ENCODE results near the gene APOL5. TPM values are rescaled to one million over a fixed set of nuclear protein-coding genes. Genes with fewer than 3 reads are reported as not detected.
A peak's percentile ranks its signal among the peaks of the same experiment; 100 is the strongest.

APOL5 gene
- total and polyA plus RNA-seq, 8 donors = 0.07 TPM; not detected in 7

DNA sequence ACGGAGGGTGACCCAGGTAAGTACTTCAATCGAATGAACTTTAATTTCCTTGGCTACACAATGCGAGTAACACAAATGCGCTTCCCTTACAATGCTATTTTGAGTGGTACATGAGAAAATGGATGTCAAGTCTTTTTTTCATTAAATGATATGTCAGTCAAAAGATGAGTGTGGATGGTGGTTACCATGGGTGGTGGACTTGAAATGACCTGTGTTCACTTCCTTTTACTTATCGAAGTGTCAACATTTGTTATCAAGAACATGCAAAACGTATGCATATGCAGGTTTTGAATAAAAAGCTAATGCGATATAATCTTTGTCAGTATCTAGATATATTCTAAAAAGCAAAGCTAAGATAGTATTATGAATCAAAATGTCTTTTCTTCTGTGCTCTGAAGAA is 8.8 kb upstream of the APOL5 start:
- H3K36me3 ChIP-seq = no peaks in the 10 kb centered on the region
- peak in 1 of 4 donors; percentile 57 for ATAC-seq
- WGBS, 2 donors = 69 to 71% methylated on average over 7 of the region's 7 CpGs
- no peaks in the 10 kb centered on the region for H3K9me3 ChIP-seq
- H3K4me3 ChIP-seq = no peak overlapping the region
- intact Hi-C loops (cut with DNase I) = no loop called here
- no peak for FAIRE-seq
- DNase-seq = no peak
- no peaks in the 10 kb centered on the region for H3K4me1 ChIP-seq
- no peak overlapping the region for H3K27ac ChIP-seq
- TF ChIP-seq, protein P1, sequence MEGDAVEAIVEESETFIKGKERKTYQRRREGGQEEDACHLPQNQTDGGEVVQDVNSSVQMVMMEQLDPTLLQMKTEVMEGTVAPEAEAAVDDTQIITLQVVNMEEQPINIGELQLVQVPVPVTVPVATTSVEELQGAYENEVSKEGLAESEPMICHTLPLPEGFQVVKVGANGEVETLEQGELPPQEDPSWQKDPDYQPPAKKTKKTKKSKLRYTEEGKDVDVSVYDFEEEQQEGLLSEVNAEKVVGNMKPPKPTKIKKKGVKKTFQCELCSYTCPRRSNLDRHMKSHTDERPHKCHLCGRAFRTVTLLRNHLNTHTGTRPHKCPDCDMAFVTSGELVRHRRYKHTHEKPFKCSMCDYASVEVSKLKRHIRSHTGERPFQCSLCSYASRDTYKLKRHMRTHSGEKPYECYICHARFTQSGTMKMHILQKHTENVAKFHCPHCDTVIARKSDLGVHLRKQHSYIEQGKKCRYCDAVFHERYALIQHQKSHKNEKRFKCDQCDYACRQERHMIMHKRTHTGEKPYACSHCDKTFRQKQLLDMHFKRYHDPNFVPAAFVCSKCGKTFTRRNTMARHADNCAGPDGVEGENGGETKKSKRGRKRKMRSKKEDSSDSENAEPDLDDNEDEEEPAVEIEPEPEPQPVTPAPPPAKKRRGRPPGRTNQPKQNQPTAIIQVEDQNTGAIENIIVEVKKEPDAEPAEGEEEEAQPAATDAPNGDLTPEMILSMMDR (IDR thresholded peaks at IDR 0.05) = no peak
- no peaks in the 10 kb centered on the region for H3K27me3 ChIP-seq

DNA sequence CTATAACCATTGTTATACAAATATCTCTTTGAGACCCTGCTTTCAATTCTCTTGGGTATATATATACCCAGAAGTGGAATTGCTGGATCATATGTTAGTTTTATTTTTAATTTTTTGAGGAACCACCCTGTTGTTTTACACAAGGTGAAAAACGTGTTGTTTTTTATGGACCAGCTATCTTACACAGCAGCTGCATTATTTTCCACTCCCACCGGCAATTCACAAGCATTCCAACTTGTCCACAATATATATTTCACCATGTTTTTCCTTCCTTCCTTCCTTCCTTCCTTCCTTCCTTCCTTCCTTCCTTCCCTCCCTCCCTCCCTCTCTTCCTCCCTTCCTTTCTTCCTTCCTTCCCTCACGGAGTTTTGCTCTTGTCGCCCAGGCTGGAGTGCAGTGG is 6.3 kb upstream of the APOL5 start:
- no peak for DNase-seq
- 70 to 86% methylated on average over 4 of the region's 4 CpGs for WGBS, 2 donors
- Histone ChIP-seq H3K4me3 (no peak overlapping the region), H3K27me3 (no peaks in the 10 kb centered on the region), H3K27ac (no peak overlapping the region), H3K36me3 (no peaks in the 10 kb centered on the region), H3K9me3 (no peaks in the 10 kb centered on the region), H3K4me1 (no peaks in the 10 kb centered on the region)
- no peak for ATAC-seq
- TF ChIP-seq, protein P1 (IDR thresholded peaks at IDR 0.05) = no peak
- FAIRE-seq = no peak
- intact Hi-C loops (cut with DNase I) = loop anchor here in 1 of 3 donors (10.0 kb wide), 1 partner anchor 57 kb away; no protein-coding TSS in a partner anchor

DNA sequence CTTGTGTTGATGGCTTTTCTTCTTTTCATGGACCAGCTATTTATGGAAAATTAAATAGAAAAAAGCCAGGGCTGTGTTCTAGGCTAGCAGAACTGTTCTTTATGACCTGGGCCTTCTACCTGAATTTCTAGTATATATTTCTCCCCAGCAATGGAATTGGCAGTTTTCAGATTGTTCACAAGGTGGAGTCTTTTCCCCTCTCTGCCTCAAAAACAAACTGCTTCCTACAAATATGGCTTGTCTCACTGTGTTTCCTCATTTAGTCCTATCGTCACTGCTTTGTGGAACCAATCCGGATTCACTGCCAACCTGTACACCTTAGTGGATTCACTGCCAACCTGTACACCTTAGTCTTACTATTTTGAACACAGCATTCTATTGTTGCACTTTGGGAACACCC is 5.0 kb upstream of the APOL5 start:
- Histone ChIP-seq H3K4me1 (no peaks in the 10 kb centered on the region), H3K27ac (no peak overlapping the region), H3K9me3 (no peaks in the 10 kb centered on the region), H3K27me3 (no peaks in the 10 kb centered on the region), H3K4me3 (no peak overlapping the region), H3K36me3 (no peaks in the 10 kb centered on the region)
- 91 to 92% methylated on average over 2 of the region's 2 CpGs for WGBS, 2 donors
- FAIRE-seq (no peak), ATAC-seq (no peak), DNase-seq (no peak)
- TF ChIP-seq, protein P1 (IDR thresholded peaks at IDR 0.05) = no peak
- intact Hi-C loops (cut with DNase I) = loop anchor here in 1 of 3 donors (10.0 kb wide), 1 partner anchor 58 kb away; no protein-coding TSS in a partner anchor

DNA sequence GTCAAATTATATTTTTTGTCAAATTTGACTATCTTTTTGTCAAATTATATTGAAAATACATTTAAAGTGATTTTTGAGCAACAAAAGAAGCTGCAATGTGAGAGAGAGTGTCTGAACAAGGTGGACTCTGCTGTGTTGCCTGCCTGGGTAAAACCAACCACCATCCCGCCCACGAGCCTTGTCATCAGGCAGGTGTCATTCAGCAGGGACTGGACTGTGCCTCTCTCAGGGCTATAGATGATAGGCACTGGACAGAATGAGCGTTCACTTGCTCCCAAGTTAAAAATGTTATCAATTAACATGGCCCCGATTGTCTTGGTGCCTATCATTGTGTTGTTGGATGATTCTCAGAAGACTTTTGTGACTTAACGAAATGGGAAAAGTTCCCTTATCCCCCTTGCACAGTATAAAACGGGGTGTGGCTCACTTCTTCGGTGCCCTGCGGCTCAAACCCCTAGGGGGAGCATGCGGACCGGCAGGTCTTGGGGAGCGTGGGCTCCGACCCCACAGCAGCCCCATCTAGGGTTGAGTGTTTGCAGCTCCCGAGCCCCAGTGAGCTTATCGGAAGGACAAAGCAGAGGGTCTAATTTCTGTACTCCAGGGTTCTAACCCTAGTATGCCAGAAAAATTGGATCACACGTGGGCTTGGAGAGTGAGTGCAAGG is 1.7 kb downstream of the APOL5 start:
- H3K36me3 ChIP-seq = no peaks in the 10 kb centered on the region
- no peaks in the 10 kb centered on the region for H3K9me3 ChIP-seq
- DNase-seq (no peak), FAIRE-seq (no peak), ATAC-seq (no peak)
- no peak overlapping the region for H3K27ac ChIP-seq
- no peaks in the 10 kb centered on the region for H3K4me1 ChIP-seq
- 81 to 85% methylated on average over 15 of the region's 15 CpGs for WGBS, 2 donors
- intact Hi-C loops (cut with DNase I) = loop anchor here in 1 of 3 donors (10.0 kb wide), 1 partner anchor 65 kb away; no protein-coding TSS in a partner anchor
- TF ChIP-seq, protein P1 (IDR thresholded peaks at IDR 0.05) = no peak
- no peaks in the 10 kb centered on the region for H3K27me3 ChIP-seq
- H3K4me3 ChIP-seq = no peak overlapping the region

DNA sequence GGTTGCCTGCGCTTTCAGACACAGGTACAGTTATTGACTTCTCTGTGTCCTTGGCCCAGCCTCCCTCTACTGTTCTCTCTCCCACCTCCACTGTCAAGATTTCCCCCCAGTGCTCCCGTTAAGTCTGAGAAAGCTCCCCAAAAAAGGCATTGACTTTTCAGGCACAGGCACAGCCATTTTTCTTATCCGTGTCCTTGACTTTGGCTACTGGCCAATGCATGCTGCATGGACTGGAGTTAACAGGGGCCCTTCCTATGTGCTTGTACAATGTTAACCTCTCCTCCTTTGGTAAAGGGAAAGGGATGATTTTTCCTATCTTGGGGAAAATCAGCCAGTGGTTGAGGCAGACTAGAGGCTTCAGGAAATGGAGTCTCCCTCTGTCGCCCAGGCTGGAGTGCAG is 4.3 kb downstream of the APOL5 start:
- FAIRE-seq = no peak
- intact Hi-C loops (cut with DNase I) = no loop called here
- no peaks in the 10 kb centered on the region for H3K4me1 ChIP-seq
- no peaks in the 10 kb centered on the region for H3K9me3 ChIP-seq
- WGBS, 2 donors = 55 to 59% methylated on average over 4 of the region's 4 CpGs
- H3K27ac ChIP-seq = no peak overlapping the region
- no peaks in the 10 kb centered on the region for H3K27me3 ChIP-seq
- no peak for ATAC-seq
- no peaks in the 10 kb centered on the region for H3K36me3 ChIP-seq
- H3K4me3 ChIP-seq = no peak overlapping the region
- DNase-seq = no peak
- TF ChIP-seq, protein P1 (IDR thresholded peaks at IDR 0.05) = no peak

Data from pancreas (tissue), 10 donors.